PFSK-1 (cell line): Measurements from ENCODE around the gene ATXN7L1.

Experiments used
- FOXP2 ChIP-seq: optimal IDR thresholded peaks from 2 replicates; pipeline ENCODE3; 2011; ENCODE audit warnings: borderline replicate concordance, control low read depth, inconsistent platforms; ENCODE audit not compliant: insufficient read depth; ENCODE audit errors: extremely low read length, extremely low read depth
- POLR2AphosphoS5 ChIP-seq: IDR thresholded peaks from 2 replicates; pipeline ENCODE4 v1.6.1; 2012; ENCODE audit warnings: low read depth, mild to moderate bottlenecking, control low read depth, low read length, moderate library complexity
- SIN3A ChIP-seq: IDR thresholded peaks from 2 replicates; pipeline ENCODE4 v1.6.1; 2012; ENCODE audit warnings: mild to moderate bottlenecking, low read length, moderate library complexity, borderline replicate concordance; ENCODE audit not compliant: insufficient read depth
- TAF1 ChIP-seq: IDR thresholded peaks from 2 replicates; pipeline ENCODE4 v1.6.1; 2012; ENCODE audit warnings: low read length, control low read depth, borderline replicate concordance; ENCODE audit not compliant: insufficient read depth
- TF ChIP-seq, protein P1 (sequence below), 2 experiments: IDR thresholded peaks; 2 replicates each; pipeline versions ENCODE4 v1.6.1 to v1.8.0; 2011 to 2012; ENCODE audit warnings: low read depth in 2 of 2, low read length in 2 of 2, control low read depth in 1 of 2, inconsistent platforms in 1 of 2, mild to moderate bottlenecking in 1 of 2, moderate library complexity in 1 of 2; ENCODE audit not compliant: insufficient read depth in 1 of 2

ATXN7L1 gene

DNA sequence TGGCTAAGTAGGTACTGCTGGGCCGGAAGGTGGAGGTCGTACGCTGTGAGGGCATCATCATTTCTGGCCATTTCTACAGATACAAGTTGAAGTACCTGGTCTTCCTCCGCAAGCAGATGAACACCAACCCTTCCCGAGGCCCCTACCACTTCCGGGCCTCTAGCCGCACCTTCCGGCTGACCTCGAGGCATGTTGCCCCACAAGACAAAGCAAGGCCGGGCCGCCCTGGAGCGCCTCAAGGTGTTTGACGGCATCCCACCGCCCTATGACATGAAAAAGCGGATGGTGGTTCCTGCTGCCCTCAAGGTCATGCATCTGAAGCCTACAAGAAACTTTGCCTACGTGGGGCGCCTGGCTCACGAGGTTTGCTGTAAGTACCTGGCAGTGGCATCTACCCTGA, 56.8 kb downstream of the ATXN7L1 start:
- TF ChIP-seq FOXP2: no peak
- TF ChIP-seq, protein P1, sequence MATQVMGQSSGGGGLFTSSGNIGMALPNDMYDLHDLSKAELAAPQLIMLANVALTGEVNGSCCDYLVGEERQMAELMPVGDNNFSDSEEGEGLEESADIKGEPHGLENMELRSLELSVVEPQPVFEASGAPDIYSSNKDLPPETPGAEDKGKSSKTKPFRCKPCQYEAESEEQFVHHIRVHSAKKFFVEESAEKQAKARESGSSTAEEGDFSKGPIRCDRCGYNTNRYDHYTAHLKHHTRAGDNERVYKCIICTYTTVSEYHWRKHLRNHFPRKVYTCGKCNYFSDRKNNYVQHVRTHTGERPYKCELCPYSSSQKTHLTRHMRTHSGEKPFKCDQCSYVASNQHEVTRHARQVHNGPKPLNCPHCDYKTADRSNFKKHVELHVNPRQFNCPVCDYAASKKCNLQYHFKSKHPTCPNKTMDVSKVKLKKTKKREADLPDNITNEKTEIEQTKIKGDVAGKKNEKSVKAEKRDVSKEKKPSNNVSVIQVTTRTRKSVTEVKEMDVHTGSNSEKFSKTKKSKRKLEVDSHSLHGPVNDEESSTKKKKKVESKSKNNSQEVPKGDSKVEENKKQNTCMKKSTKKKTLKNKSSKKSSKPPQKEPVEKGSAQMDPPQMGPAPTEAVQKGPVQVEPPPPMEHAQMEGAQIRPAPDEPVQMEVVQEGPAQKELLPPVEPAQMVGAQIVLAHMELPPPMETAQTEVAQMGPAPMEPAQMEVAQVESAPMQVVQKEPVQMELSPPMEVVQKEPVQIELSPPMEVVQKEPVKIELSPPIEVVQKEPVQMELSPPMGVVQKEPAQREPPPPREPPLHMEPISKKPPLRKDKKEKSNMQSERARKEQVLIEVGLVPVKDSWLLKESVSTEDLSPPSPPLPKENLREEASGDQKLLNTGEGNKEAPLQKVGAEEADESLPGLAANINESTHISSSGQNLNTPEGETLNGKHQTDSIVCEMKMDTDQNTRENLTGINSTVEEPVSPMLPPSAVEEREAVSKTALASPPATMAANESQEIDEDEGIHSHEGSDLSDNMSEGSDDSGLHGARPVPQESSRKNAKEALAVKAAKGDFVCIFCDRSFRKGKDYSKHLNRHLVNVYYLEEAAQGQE (IDR thresholded peaks at IDR 0.05; ENCODE audit: insufficient read depth in 1 of 2, low read depth in 2 of 2, low read length in 2 of 2): no peak
- no peak for TF ChIP-seq SIN3A
- no peak for TF ChIP-seq POLR2AphosphoS5
- TF ChIP-seq TAF1: no peak

DNA sequence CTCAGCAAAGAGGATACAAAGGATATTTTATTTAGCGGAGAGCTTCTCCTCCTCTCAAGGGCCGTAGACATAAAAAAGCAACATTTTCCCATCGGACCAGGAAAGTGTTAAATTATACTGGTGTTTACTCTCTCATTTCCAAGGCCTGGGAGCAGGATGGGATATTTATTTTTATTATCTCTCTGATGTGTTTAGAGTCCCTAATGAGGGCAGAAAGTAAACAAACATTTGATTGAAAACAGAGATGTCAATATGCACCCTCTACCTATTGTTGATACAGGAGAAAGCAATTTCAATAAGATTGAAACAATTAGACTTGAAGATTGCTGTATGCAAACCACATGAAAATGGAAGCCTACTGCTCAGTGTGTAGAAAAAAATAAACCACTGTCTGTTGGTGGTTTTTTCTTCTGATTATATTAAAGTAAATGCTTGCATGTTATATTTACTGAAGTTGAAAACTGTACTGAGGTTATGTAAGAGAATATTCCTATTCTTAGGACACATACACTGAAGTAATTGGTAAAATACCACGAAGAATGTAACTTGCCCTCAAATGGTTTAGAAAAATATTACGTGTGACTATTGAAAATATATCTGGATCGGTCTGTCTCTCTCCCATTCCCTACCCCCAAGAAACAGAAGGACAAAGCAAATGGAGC, 59.3 kb downstream of the ATXN7L1 start:
- no peak for TF ChIP-seq FOXP2
- no peak for TF ChIP-seq TAF1
- no peak for TF ChIP-seq SIN3A
- TF ChIP-seq, protein P1 (IDR thresholded peaks at IDR 0.05; ENCODE audit: insufficient read depth in 1 of 2, low read depth in 2 of 2, low read length in 2 of 2): no peak
- TF ChIP-seq POLR2AphosphoS5: no peak

DNA sequence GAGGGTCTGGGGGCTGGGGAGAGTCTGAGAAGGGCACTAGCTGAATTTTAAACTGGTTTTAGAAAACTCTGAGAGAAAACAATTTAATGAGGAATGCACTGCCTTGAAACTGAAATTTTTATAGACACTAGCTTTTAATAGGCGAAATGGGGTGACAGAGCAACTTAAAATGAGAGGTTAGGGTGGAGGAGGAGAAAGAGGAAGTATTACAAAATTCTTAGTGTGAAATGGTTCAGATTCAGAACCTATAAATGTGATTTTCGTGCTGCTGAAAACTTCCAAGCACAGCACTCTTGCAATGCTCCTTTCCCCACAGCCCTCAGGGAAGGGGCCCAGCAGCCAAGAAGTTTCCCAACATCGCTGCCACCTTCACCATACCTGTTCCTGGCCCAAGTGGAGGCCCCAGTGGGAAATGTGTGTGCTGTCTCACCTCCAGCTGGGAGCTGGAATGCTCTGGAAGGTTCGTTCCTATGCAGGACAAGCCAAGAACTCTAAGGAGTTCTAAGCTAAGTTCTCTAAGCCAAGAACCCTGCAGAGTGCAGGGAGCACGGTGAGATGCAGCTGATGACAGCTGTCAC, 60.0 kb downstream of the ATXN7L1 start:
- TF ChIP-seq POLR2AphosphoS5: no peak
- no peak for TF ChIP-seq SIN3A
- TF ChIP-seq, protein P1 (IDR thresholded peaks at IDR 0.05; ENCODE audit: insufficient read depth in 1 of 2, low read depth in 2 of 2, low read length in 2 of 2): no peak
- TF ChIP-seq TAF1: no peak
- no peak for TF ChIP-seq FOXP2

DNA sequence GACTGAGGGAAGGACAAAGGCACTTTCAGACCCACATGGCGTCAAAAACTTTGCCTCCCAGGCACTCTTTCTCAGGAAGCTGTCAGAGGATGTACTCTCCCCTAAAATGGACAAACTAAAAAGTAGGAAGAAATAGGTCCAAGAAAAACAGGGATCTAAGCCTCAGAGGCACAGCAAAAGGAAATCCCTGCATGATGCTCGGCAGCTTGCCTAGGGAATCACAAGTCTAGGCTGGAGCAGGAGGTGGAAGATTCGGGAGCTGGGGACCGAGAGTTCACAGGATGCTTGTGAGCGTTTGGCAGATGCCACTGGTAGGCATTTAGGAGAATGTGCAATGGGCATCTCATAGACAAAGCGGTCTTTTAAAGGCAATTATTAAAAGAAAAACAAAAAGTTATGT, 60.8 kb downstream of the ATXN7L1 start:
- TF ChIP-seq, protein P1 (IDR thresholded peaks at IDR 0.05; ENCODE audit: insufficient read depth in 1 of 2, low read depth in 2 of 2, low read length in 2 of 2): no peak
- TF ChIP-seq TAF1 (no peak), SIN3A (no peak), FOXP2 (no peak), POLR2AphosphoS5 (no peak)

DNA sequence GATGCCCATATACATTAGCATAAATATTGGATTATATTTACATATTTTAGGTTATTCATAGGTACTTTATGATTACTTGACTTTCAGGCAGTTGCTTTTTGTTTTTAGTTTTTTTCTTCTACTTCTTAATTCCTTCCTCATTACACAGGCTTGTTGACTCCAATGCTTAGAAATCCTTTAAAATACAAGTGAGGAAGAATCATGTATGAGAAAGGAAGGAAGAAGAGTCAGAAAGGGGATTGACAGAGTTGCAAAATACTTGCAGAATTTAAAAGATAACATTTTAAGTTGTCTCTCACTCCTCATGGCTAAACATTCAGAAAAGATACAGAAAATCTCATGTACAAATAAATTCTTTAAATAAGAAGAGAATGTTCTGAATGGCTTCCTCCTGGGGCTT, 61.9 kb downstream of the ATXN7L1 start:
- no peak for TF ChIP-seq FOXP2
- TF ChIP-seq SIN3A: no peak
- TF ChIP-seq, protein P1 (IDR thresholded peaks at IDR 0.05; ENCODE audit: insufficient read depth in 1 of 2, low read depth in 2 of 2, low read length in 2 of 2): no peak
- no peak for TF ChIP-seq POLR2AphosphoS5
- TF ChIP-seq TAF1: no peak
